Retinal pigment epithelial cell (primary cell): ENCODE measurements around the gene PMEPA1.

Experiments used
- DNase-seq: peaks from one replicate; pipeline ENCODE4 v3.0.0-alpha.2; 2010; ENCODE audit warnings: low read depth
- H3K4me3 ChIP-seq: 2 replicates; pipeline ENCODE4 v1.5.1; 2011; ENCODE audit warnings: mild to moderate bottlenecking, low read length, control low read depth, moderate library complexity
- TF ChIP-seq, protein P1 (sequence below): conservative IDR thresholded peaks from 2 replicates; pipeline ENCODE4 v1.5.1; 2011; ENCODE audit warnings: low read depth, low read length, control low read depth, inconsistent platforms

The PMEPA1 gene

GRCh38 chr20:57709823-57710799 lies at the start of gene PMEPA1:
Gene PMEPA1, minus strand, starts transcription at chr20:57710015. Its CDS starts 433 bp downstream, at chr20:57709582.
- peak within 1 kb of the TSS; percentile 95 for H3K4me3 ChIP-seq
- TF ChIP-seq, protein P1, sequence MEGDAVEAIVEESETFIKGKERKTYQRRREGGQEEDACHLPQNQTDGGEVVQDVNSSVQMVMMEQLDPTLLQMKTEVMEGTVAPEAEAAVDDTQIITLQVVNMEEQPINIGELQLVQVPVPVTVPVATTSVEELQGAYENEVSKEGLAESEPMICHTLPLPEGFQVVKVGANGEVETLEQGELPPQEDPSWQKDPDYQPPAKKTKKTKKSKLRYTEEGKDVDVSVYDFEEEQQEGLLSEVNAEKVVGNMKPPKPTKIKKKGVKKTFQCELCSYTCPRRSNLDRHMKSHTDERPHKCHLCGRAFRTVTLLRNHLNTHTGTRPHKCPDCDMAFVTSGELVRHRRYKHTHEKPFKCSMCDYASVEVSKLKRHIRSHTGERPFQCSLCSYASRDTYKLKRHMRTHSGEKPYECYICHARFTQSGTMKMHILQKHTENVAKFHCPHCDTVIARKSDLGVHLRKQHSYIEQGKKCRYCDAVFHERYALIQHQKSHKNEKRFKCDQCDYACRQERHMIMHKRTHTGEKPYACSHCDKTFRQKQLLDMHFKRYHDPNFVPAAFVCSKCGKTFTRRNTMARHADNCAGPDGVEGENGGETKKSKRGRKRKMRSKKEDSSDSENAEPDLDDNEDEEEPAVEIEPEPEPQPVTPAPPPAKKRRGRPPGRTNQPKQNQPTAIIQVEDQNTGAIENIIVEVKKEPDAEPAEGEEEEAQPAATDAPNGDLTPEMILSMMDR, result no peak
- DNase-seq, result peak; percentile 81

DNA sequence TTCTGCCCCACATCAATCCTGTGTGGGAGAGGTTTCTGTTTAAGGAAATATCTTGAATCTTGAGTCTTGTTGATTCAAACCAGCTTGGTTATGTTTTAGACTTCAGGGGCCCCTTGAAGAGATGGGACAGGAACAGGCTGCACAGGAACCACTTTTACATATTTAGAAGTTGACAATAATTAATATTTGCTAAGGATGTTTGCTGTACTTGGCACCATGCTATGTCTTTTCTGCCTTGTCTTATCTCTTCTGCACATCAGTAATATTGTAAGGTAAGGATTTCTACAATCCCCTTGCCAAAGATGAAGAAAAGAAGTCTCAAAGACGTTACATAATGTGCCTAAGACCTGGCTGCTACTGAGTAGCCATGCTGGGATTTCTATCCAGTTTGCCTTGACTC lies 48.0 kb upstream of the PMEPA1 start:
- no peak for DNase-seq
- TF ChIP-seq, protein P1, result no peak
- no peak overlapping the region for H3K4me3 ChIP-seq

DNA sequence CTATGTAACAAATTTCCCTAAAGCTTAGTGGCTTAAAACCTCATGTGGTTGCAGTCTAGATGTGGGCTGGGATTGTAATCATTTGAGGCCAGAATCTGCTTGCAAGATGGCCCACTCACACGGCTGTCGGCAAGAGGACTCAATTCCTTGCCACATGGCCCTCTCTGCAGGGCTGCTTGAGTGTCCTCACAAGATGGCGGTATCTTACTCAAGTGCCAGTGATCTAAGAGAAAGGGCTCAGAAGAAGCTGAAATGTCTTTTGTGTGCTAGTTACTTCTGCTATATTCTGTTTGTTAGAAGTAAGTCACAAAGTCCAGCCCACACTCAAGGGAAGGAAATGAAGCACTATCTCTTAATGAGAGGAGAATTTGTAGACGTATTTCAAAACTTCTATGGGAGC lies 47.1 kb upstream of the PMEPA1 start:
- H3K4me3 ChIP-seq, result no peak overlapping the region
- DNase-seq, result no peak

DNA sequence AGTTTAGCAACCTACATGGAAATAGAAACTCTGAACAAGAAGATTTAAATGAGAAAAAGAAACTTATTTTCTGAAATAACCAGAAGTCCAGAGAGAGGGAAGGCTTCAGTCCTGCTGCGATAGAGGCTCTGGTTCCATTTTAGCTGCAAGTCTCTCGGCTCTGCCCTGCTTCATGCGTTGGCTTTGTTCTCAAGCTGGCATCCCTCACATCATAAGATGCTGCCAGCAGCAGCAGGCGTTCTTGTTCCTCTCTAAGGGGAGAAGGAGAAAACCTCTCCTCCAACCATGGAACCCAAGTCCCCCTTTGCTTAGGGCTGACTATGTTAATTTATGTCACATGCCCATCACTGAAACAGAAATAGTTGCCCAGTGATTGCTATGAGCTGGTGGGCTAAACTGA lies 46.4 kb upstream of the PMEPA1 start:
- H3K4me3 ChIP-seq, result no peak overlapping the region
- TF ChIP-seq, protein P1, result no peak
- DNase-seq, result no peak

More for the DNA sequence above, 47.1 kb upstream of the PMEPA1 start:
- TF ChIP-seq, protein P1, result no peak

DNA sequence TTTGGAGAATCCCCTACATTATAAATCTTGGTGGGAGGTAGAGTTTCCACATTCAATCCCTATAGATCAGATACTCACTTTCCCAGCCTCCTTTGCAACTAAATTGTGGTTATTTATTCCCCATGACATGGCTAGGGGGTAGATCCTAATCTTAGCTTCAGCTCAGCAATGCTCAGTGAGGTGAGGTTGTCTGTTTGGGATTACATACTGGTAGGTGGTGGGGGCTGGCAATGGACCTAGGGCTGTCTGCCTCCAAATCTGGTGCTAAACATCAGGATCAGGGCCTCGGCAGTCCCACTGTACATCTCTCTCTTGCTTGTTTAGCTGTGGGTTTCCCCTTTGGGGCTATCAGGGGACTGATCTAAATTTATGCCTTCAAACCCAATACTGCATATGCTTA lies 45.8 kb upstream of the PMEPA1 start:
- TF ChIP-seq, protein P1, result no peak
- no peak for DNase-seq
- H3K4me3 ChIP-seq, result no peak overlapping the region

- no peak for DNase-seq
- TF ChIP-seq, protein P1, result no peak
These were observed 44.4 kb upstream of the PMEPA1 start for GRCh38 chr20:57754190-57754589.

More at GRCh38 chr20:57754190-57754589, 44.4 kb upstream of the PMEPA1 start:
- no peak overlapping the region for H3K4me3 ChIP-seq
